Stimulated activated CD4-positive, alpha-beta T cell treated with anti-CD3 and anti-CD28 coated beads, Interleukin-15, amount 100 ng/mL, for 48 hours (primary cell): ENCODE results near the gene LOC128125822.
A peak's percentile ranks its signal among the peaks of the same experiment; 100 is the strongest.

Experiments used
- DNase-seq, 2 donors: peaks; one replicate each; pipeline ENCODE4 v3.0.0-alpha.2; 2020; ENCODE audit warnings: low read depth in 2 of 2

The LOC128125822 gene

GRCh38 chr6:63556369-63556768 lies 15.9 kb upstream of the LOC128125822 start:
- DNase-seq, result no peak

- DNase-seq, result no peak
These were observed 14.0 kb upstream of the LOC128125822 start for GRCh38 chr6:63558278-63558677.

- no peak for DNase-seq
These were observed 11.4 kb upstream of the LOC128125822 start for GRCh38 chr6:63560801-63561287.

GRCh38 chr6:63561288-63561687 lies 11.0 kb upstream of the LOC128125822 start:
- DNase-seq, result no peak

- no peak for DNase-seq
These were observed 9.0 kb upstream of the LOC128125822 start for GRCh38 chr6:63563235-63563634.

GRCh38 chr6:63565058-63565726 lies 7.1 kb upstream of the LOC128125822 start:
- no peak for DNase-seq

GRCh38 chr6:63565727-63566596 lies 6.3 kb upstream of the LOC128125822 start:
- no peak for DNase-seq

GRCh38 chr6:63567966-63568365 lies 4.3 kb upstream of the LOC128125822 start:
- no peak for DNase-seq

- DNase-seq, result peak; percentile 17 to 18
These were observed 778 bp upstream of the LOC128125822 start for GRCh38 chr6:63571361-63572043.

- DNase-seq, result peak in 1 of 2 donors; percentile 6
These were observed 431 bp downstream of the LOC128125822 start for GRCh38 chr6:63572747-63573075.

- peak; percentile 39 to 41 for DNase-seq
These were observed 1.0 kb downstream of the LOC128125822 start for GRCh38 chr6:63573076-63573898.

GRCh38 chr6:63573899-63574553 lies 1.7 kb downstream of the LOC128125822 start:
- peak in 1 of 2 donors; percentile 9 for DNase-seq

- DNase-seq, result no peak
These were observed 2.2 kb downstream of the LOC128125822 start for GRCh38 chr6:63574554-63574900.

- no peak for DNase-seq
These were observed 4.0 kb downstream of the LOC128125822 start for GRCh38 chr6:63576147-63576772.

GRCh38 chr6:63576985-63577712 lies 4.9 kb downstream of the LOC128125822 start:
- no peak for DNase-seq

GRCh38 chr6:63578757-63579156 lies 6.5 kb downstream of the LOC128125822 start:
- DNase-seq, result no peak

GRCh38 chr6:63579937-63580703 lies 7.8 kb downstream of the LOC128125822 start:
- DNase-seq, result no peak

- no peak for DNase-seq
These were observed 8.4 kb downstream of the LOC128125822 start for GRCh38 chr6:63580704-63580961.

- no peak for DNase-seq
These were observed 9.2 kb downstream of the LOC128125822 start for GRCh38 chr6:63581355-63582013.
